K562 (cell line): Measurements from ENCODE around the gene ZFHX2. TPM values are rescaled to one million over a fixed set of nuclear protein-coding genes. Genes with fewer than 3 reads are reported as not detected.

Experiments
- CBX3 ChIP-seq, 2 experiments: IDR thresholded peaks; 1 replicate in 1 of 2; 2 replicates in 1 of 2; pipeline ENCODE4 v1.6.1; 2012; ENCODE audit warnings: inconsistent platforms in 2 of 2, low read length in 2 of 2, borderline replicate concordance in 1 of 2, control low read depth in 1 of 2
- CHCHD3 ChIP-seq: fragments of 250-450 bp; sonication (Bioruptor Pico); IDR thresholded peaks from 2 replicates; pipeline ENCODE4 v2.1.2; 2022; ENCODE audit warnings: mild to moderate bottlenecking
- CREB5 ChIP-seq: fragments of 250-450 bp; sonication (Bioruptor Pico); IDR thresholded peaks from 2 replicates; pipeline ENCODE4 v1.5.0; 2020; ENCODE audit warnings: mild to moderate bottlenecking
- ESRRB ChIP-seq: fragments of 250-450 bp; sonication (Bioruptor Pico); IDR thresholded peaks from 2 replicates; pipeline ENCODE4 v1.5.0; 2020; ENCODE audit warnings: mild to moderate bottlenecking, moderate library complexity, borderline replicate concordance
- HCFC1 ChIP-seq: IDR thresholded peaks from 2 replicates; pipeline ENCODE4 v1.6.1; 2012; ENCODE audit warnings: low read depth, low read length, improper control_type of control experiment
- HIVEP1 ChIP-seq: fragments of 250-450 bp; sonication (Bioruptor Pico); IDR thresholded peaks from 2 replicates; pipeline ENCODE4 v1.4.0; 2020; ENCODE audit warnings: mild to moderate bottlenecking
- NCOA6 ChIP-seq: fragments of 450-650 bp; IDR thresholded peaks from 2 replicates; pipeline ENCODE4 v1.6.1; 2017; ENCODE audit warnings: mild to moderate bottlenecking
- NUFIP1 ChIP-seq: fragments of 450-650 bp; IDR thresholded peaks from 2 replicates; pipeline ENCODE4 v1.6.1; 2018; ENCODE audit not compliant: partially characterized antibody
- PBX2 ChIP-seq, 2 experiments: IDR thresholded peaks in 1 of 2; conservative IDR thresholded peaks in 1 of 2; 2 replicates each; pipeline ENCODE4 v1.6.1; 2016; ENCODE audit warnings: low read depth in 2 of 2, mild to moderate bottlenecking in 1 of 2, missing compliant biosample characterization in 1 of 2, missing genetic modification characterization in 1 of 2, moderate library complexity in 1 of 2
- TFAP4 ChIP-seq: sonication (generic); formaldehyde crosslinking; IDR thresholded peaks from 2 replicates; pipeline ENCODE4 v1.8.0; 2022; ENCODE audit warnings: missing genetic modification reagents, mild to moderate bottlenecking, moderate library complexity, borderline replicate concordance
- USF2 ChIP-seq: sonication (generic); formaldehyde crosslinking; IDR thresholded peaks from 2 replicates; pipeline ENCODE4 v1.5.0; 2020; ENCODE audit warnings: missing genetic modification reagents
- ZHX1 ChIP-seq: fragments of 150-350 bp; conservative IDR thresholded peaks from 2 replicates; pipeline ENCODE4 v1.6.1; 2014; ENCODE audit warnings: low read length
- ZKSCAN8 ChIP-seq: fragments of 200-800 bp; sonication (Bioruptor generic); IDR thresholded peaks from 2 replicates; pipeline ENCODE4 v1.6.1; 2016; ENCODE audit warnings: missing genetic modification characterization, missing compliant biosample characterization
- ZMIZ1 ChIP-seq, 2 experiments: fragments of 150-350 bp in 1 of 2; IDR thresholded peaks; 2 replicates each; pipeline ENCODE4 v1.6.1; 2012 to 2016; ENCODE audit warnings: low read depth in 2 of 2, low read length in 2 of 2, mild to moderate bottlenecking in 1 of 2, moderate library complexity in 1 of 2
- polyA plus RNA-seq, 8 experiments: library from polyadenylated mRNA; depleted of rRNA in 4 of 8; stranded (reverse) in 5 of 8; unstranded in 3 of 8; fragments of >200 nt; fragmentation: Nextera tagmentation in 2 of 8; fragmentation: Illumina TruSeq in 1 of 8; extraction: Ambion mirVana in 2 of 8; extraction: Trizol in 1 of 8; gene quantifications; 2 replicates each; pipeline versions ENCODE4 v1.2.1 to v1.2.3, GENCODE V29; 2011 to 2014; ENCODE audit warnings: inconsistent platforms in 1 of 8, missing spikeins in 1 of 8
- total RNA-seq, 7 experiments: library from RNA; depleted of rRNA in 6 of 7; stranded (reverse); fragments of >200 nt in 6 of 7; fragmentation: Illumina TruSeq in 2 of 7; extraction: Trizol in 2 of 7; gene quantifications; 2 replicates each; pipeline versions ENCODE4 v1.2.1 to v1.2.3, GENCODE V29; 2011 to 2021; ENCODE audit warnings: low replicate concordance in 1 of 7

The ZFHX2 gene
- total and polyA plus RNA-seq, 9 of the 15 experiments (the other 6 are each of a cell fraction or from before 2014, with no cell fraction given): 0.06 to 0.11 (median 0.11) TPM; not detected in 4

GRCh38 chr14:23588884-23589598 is 37.5 kb upstream of the ZFHX2 start (continued):
- TF ChIP-seq CHCHD3 (CRISPR knock-in tag) (no peak), ESRRB (CRISPR knock-in tag) (no peak), ZHX1 (no peak), CBX3 (IDR thresholded peaks at IDR 0.05; ENCODE audit: borderline replicate concordance in 1 of 2, low read length in 2 of 2) (no peak), HIVEP1 (CRISPR knock-in tag) (no peak), TFAP4 (CRISPR knock-in tag) (peak; percentile 74), PBX2 (CRISPR knock-in tag; IDR thresholded peaks at IDR 0.05; ENCODE audit: low read depth) (no peak), PBX2 (tag; conservative IDR thresholded peaks at IDR 0.05; ENCODE audit: low read depth) (no peak), ZMIZ1 (IDR thresholded peaks at IDR 0.05; ENCODE audit: low read depth in 2 of 2, low read length in 2 of 2) (no peak), USF2 (no peak), ZKSCAN8 (CRISPR knock-in tag) (no peak), CREB5 (CRISPR knock-in tag) (no peak), NUFIP1 (no peak), NCOA6 (no peak), HCFC1 (no peak)
